ENCODE measurements around the gene HEPN1. TPM values are rescaled to one million over a fixed set of nuclear protein-coding genes. Genes with fewer than 3 reads are reported as not detected.

HEPN1 gene
- total and polyA plus RNA-seq, 2 donors: 0.07 TPM; not detected in 1

DNA sequence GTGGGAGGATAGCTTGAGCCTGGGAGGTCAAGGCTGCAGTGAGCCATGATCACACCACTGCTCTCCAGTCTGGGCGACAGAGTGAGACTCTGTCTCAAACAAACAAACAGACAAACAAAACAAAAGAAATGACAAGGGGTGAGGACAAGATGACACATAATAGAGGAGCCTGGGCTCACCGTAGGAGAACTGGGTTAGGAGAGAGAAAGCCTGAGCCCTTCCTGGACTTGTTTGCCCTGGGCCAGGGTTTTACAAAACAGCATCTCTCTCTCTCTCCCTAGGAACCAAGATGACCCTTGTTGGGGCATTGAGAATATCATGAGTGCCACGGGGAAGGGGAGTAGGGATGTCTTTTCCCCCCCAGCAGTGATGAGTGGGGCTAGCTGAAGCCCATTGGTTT lies 38.1 kb upstream of the HEPN1 start:
- H3K27me3 ChIP-seq (ENCODE audit: control insufficient read depth in 2 of 2, insufficient read depth in 1 of 2, low read length in 1 of 2): peaks cover 8 to 29% of the 10 kb centered on the region in 2 donors
- H3K36me3 ChIP-seq (ENCODE audit: control insufficient read depth in 2 of 2, insufficient read depth in 2 of 2, low read length in 1 of 2): no peaks in the 10 kb centered on the region
- no peak overlapping the region for H3K27ac ChIP-seq (ENCODE audit: low read depth in 1 of 2, low read length in 1 of 2)
- no peaks in the 10 kb centered on the region for H3K9me3 ChIP-seq (ENCODE audit: control insufficient read depth in 2 of 2, insufficient read depth in 1 of 2, low read length in 1 of 2)
- DNase-seq (ENCODE audit: low read depth in 6 of 9, low spot score in 9 of 9): no peak
- 97% methylated on average over 3 of the region's 3 CpGs for WGBS
- H3K4me3 ChIP-seq (ENCODE audit: low read length in 2 of 2): no peak overlapping the region
- H3K4me1 ChIP-seq (ENCODE audit: control insufficient read depth in 2 of 2, insufficient read depth in 2 of 2, low read length in 2 of 2): peaks cover 5 to 15% of the 10 kb centered on the region in 2 donors

DNA sequence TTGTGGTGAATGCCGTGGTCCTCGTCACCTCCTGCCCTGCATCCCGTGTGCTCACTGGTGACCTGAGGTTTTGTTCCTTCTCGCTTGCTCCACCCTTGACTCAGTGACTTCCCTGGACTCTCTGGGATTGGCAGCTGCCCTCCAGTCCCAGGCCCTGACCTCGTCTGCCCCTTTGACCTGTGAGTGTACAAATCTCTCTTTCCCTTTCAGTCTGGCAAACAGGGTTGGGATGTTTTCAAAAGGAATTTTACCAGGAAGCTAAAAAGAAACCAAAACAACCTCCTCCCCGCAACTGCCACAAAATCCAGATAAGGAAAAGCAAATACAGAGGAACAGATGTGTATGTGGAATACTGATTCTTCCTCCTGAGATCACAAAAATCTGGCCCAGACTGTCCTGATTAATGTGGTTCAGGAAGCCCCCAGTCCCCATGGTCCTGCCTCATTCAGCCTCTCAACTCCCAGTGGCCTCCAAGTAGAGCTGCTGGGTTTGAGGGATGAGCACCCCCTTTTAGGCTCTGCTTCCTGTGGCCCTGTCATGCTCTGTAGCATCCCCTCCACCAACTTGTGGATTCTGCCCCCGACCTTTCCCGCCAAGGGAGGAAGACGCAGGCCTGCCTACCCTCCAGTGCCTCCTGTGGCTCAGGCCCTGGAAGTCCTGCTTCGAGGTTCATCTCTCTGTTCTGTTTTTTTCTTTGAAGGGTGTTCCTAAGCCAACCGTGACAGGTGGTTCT lies 36.5 kb upstream of the HEPN1 start:
- Histone ChIP-seq H3K9me3 (ENCODE audit: control insufficient read depth in 2 of 2, insufficient read depth in 1 of 2, low read length in 1 of 2) (no peaks in the 10 kb centered on the region), H3K27me3 (ENCODE audit: control insufficient read depth in 2 of 2, insufficient read depth in 1 of 2, low read length in 1 of 2) (peaks cover 1 to 18% of the 10 kb centered on the region in 2 donors), H3K4me1 (ENCODE audit: control insufficient read depth in 2 of 2, insufficient read depth in 2 of 2, low read length in 2 of 2) (peaks cover 0 to 1% of the 10 kb centered on the region in 2 donors), H3K36me3 (ENCODE audit: control insufficient read depth in 2 of 2, insufficient read depth in 2 of 2, low read length in 1 of 2) (no peaks in the 10 kb centered on the region), H3K27ac (ENCODE audit: low read depth in 1 of 2, low read length in 1 of 2) (no peak overlapping the region), H3K4me3 (ENCODE audit: low read length in 2 of 2) (no peak overlapping the region)
- DNase-seq (ENCODE audit: low read depth in 6 of 9, low spot score in 9 of 9): no peak
- WGBS: 71% methylated on average over 11 of the region's 11 CpGs

DNA sequence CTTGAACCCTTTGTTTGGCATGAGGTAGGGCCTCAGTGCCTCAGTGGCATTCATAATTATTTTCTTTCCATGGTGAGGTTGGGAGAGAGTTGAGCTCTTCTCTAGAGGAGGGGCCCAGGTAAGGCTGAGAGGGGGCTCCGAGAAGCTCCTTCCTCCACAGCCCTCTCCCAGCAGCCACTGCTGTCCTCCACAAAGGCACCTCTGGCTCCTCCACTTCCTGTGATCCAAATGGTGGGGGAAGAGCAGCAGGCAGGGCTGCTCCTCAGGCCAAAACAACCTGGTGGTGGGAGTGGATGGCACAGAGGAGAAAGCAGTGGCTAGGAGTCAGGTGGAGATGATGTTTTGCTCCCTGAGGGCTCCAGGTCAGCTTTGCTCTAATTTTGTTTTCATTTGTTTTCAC lies 34.7 kb upstream of the HEPN1 start:
- H3K36me3 ChIP-seq (ENCODE audit: control insufficient read depth in 2 of 2, insufficient read depth in 2 of 2, low read length in 1 of 2): no peaks in the 10 kb centered on the region
- WGBS: 88% methylated on average over 1 of the region's 1 CpG
- no peaks in the 10 kb centered on the region for H3K4me1 ChIP-seq (ENCODE audit: control insufficient read depth in 2 of 2, insufficient read depth in 2 of 2, low read length in 2 of 2)
- DNase-seq (ENCODE audit: low read depth in 6 of 9, low spot score in 9 of 9): no peak
- H3K27me3 ChIP-seq (ENCODE audit: control insufficient read depth in 2 of 2, insufficient read depth in 1 of 2, low read length in 1 of 2): peaks cover 0 to 5% of the 10 kb centered on the region in 2 donors
- H3K27ac ChIP-seq (ENCODE audit: low read depth in 1 of 2, low read length in 1 of 2): no peak overlapping the region
- no peaks in the 10 kb centered on the region for H3K9me3 ChIP-seq (ENCODE audit: control insufficient read depth in 2 of 2, insufficient read depth in 1 of 2, low read length in 1 of 2)
- H3K4me3 ChIP-seq (ENCODE audit: low read length in 2 of 2): no peak overlapping the region

GRCh38 chr11:124884869-124885479 lies 34.1 kb upstream of the HEPN1 start:
- Histone ChIP-seq H3K9me3 (ENCODE audit: control insufficient read depth in 2 of 2, insufficient read depth in 1 of 2, low read length in 1 of 2) (no peaks in the 10 kb centered on the region), H3K27me3 (ENCODE audit: control insufficient read depth in 2 of 2, insufficient read depth in 1 of 2, low read length in 1 of 2) (peaks cover 0 to 5% of the 10 kb centered on the region in 2 donors), H3K4me3 (ENCODE audit: low read length in 2 of 2) (no peak overlapping the region), H3K36me3 (ENCODE audit: control insufficient read depth in 2 of 2, insufficient read depth in 2 of 2, low read length in 1 of 2) (no peaks in the 10 kb centered on the region), H3K27ac (ENCODE audit: low read depth in 1 of 2, low read length in 1 of 2) (no peak overlapping the region), H3K4me1 (ENCODE audit: control insufficient read depth in 2 of 2, insufficient read depth in 2 of 2, low read length in 2 of 2) (no peaks in the 10 kb centered on the region)
- no peak for DNase-seq (ENCODE audit: low read depth in 6 of 9, low spot score in 9 of 9)
- 94% methylated on average over 5 of the region's 5 CpGs for WGBS

- no peak for DNase-seq (ENCODE audit: low read depth in 6 of 9, low spot score in 9 of 9)
- WGBS: 96% methylated on average over 11 of the region's 11 CpGs
- H3K27me3 ChIP-seq (ENCODE audit: control insufficient read depth in 2 of 2, insufficient read depth in 1 of 2, low read length in 1 of 2): peaks cover 0 to 5% of the 10 kb centered on the region in 2 donors
- H3K4me1 ChIP-seq (ENCODE audit: control insufficient read depth in 2 of 2, insufficient read depth in 2 of 2, low read length in 2 of 2): no peaks in the 10 kb centered on the region
- no peaks in the 10 kb centered on the region for H3K9me3 ChIP-seq (ENCODE audit: control insufficient read depth in 2 of 2, insufficient read depth in 1 of 2, low read length in 1 of 2)
- H3K36me3 ChIP-seq (ENCODE audit: control insufficient read depth in 2 of 2, insufficient read depth in 2 of 2, low read length in 1 of 2): no peaks in the 10 kb centered on the region
- no peak overlapping the region for H3K4me3 ChIP-seq (ENCODE audit: low read length in 2 of 2)
- no peak overlapping the region for H3K27ac ChIP-seq (ENCODE audit: low read depth in 1 of 2, low read length in 1 of 2)
Observed at GRCh38 chr11:124886476-124886875, 32.6 kb upstream of the HEPN1 start.

DNA sequence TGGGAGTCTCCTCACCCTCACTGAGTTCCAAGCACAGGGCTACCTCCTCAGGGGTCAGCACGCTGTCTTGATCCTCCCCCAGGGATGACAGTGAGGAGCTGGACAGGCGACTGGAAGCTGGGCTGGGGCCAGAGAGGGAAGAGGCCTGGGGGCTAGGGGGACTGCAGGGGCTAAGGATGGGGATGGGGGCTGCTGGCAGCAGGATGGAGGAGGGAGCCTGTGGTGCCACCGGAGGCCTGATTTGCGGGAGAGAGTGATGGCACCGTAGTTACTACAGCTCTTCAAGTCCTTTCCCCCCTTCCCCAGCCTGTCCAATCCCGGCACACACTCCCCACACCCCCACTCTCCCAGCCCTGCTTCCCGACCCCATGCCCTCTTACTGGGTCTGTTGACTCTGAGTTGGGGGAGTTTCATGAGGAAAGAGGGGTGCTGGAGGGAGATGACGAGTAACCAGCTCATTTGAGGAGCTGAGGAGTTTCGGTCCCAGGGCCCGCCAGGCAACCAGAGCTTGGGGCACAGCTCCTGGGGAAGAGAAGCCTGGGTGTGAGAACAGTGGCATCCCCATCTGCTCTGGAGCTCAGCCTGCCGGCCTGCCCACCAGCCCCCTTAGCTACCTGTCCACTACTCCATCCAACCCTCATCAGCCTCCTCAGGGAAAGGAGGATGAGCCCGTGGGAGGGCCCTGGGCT lies 31.9 kb upstream of the HEPN1 start:
- H3K27ac ChIP-seq (ENCODE audit: low read depth in 1 of 2, low read length in 1 of 2): no peak overlapping the region
- no peak overlapping the region for H3K4me3 ChIP-seq (ENCODE audit: low read length in 2 of 2)
- no peaks in the 10 kb centered on the region for H3K9me3 ChIP-seq (ENCODE audit: control insufficient read depth in 2 of 2, insufficient read depth in 1 of 2, low read length in 1 of 2)
- DNase-seq (ENCODE audit: low read depth in 6 of 9, low spot score in 9 of 9): no peak
- no peaks in the 10 kb centered on the region for H3K36me3 ChIP-seq (ENCODE audit: control insufficient read depth in 2 of 2, insufficient read depth in 2 of 2, low read length in 1 of 2)
- 96% methylated on average over 12 of the region's 12 CpGs for WGBS
- no peaks in the 10 kb centered on the region for H3K4me1 ChIP-seq (ENCODE audit: control insufficient read depth in 2 of 2, insufficient read depth in 2 of 2, low read length in 2 of 2)
- H3K27me3 ChIP-seq (ENCODE audit: control insufficient read depth in 2 of 2, insufficient read depth in 1 of 2, low read length in 1 of 2): peaks cover 0 to 5% of the 10 kb centered on the region in 2 donors

- DNase-seq (ENCODE audit: low read depth in 6 of 9, low spot score in 9 of 9): no peak
- Histone ChIP-seq H3K27ac (ENCODE audit: low read depth in 1 of 2, low read length in 1 of 2) (no peak overlapping the region), H3K27me3 (ENCODE audit: control insufficient read depth in 2 of 2, insufficient read depth in 1 of 2, low read length in 1 of 2) (peaks cover 0 to 5% of the 10 kb centered on the region in 2 donors), H3K9me3 (ENCODE audit: control insufficient read depth in 2 of 2, insufficient read depth in 1 of 2, low read length in 1 of 2) (no peaks in the 10 kb centered on the region), H3K4me3 (ENCODE audit: low read length in 2 of 2) (no peak overlapping the region), H3K36me3 (ENCODE audit: control insufficient read depth in 2 of 2, insufficient read depth in 2 of 2, low read length in 1 of 2) (no peaks in the 10 kb centered on the region), H3K4me1 (ENCODE audit: control insufficient read depth in 2 of 2, insufficient read depth in 2 of 2, low read length in 2 of 2) (no peaks in the 10 kb centered on the region)
- 94% methylated on average over 3 of the region's 3 CpGs for WGBS
Observed at GRCh38 chr11:124887667-124888013, 31.4 kb upstream of the HEPN1 start.

GRCh38 chr11:124889191-124890091 lies 29.6 kb upstream of the HEPN1 start:
- 91% methylated on average over 2 of the region's 2 CpGs for WGBS
- no peaks in the 10 kb centered on the region for H3K4me1 ChIP-seq (ENCODE audit: control insufficient read depth in 2 of 2, insufficient read depth in 2 of 2, low read length in 2 of 2)
- no peaks in the 10 kb centered on the region for H3K36me3 ChIP-seq (ENCODE audit: control insufficient read depth in 2 of 2, insufficient read depth in 2 of 2, low read length in 1 of 2)
- no peak overlapping the region for H3K4me3 ChIP-seq (ENCODE audit: low read length in 2 of 2)
- H3K27me3 ChIP-seq (ENCODE audit: control insufficient read depth in 2 of 2, insufficient read depth in 1 of 2, low read length in 1 of 2): peaks cover 0 to 5% of the 10 kb centered on the region in 2 donors
- H3K9me3 ChIP-seq (ENCODE audit: control insufficient read depth in 2 of 2, insufficient read depth in 1 of 2, low read length in 1 of 2): no peaks in the 10 kb centered on the region
- DNase-seq (ENCODE audit: low read depth in 6 of 9, low spot score in 9 of 9): no peak
- no peak overlapping the region for H3K27ac ChIP-seq (ENCODE audit: low read depth in 1 of 2, low read length in 1 of 2)

Data from thymus (tissue), 11 donors.